ENCODE results near the gene RRH. TPM values are rescaled to one million over a fixed set of nuclear protein-coding genes. Genes with fewer than 3 reads are reported as not detected.
"Not testable (repeated sequence)": the region's sequence is repeated elsewhere in the genome, so short reads cannot be mapped to it uniquely, and the experiment has no call there.

RRH gene
- polyA plus RNA-seq, 12 donors = 0.15 to 1.2 (median 0.37) TPM; not detected in 2

- DNase-seq = no peak
These were observed 18.8 kb downstream of the RRH start for GRCh38 chr4:109846395-109847098.

- no peak for DNase-seq
These were observed 20.2 kb downstream of the RRH start, which contains the start of gene LRIT3 for GRCh38 chr4:109847896-109848442. LRIT3 (plus strand) TSS chr4:109848107; CDS start chr4:109848202, 95 bp downstream.

DNA sequence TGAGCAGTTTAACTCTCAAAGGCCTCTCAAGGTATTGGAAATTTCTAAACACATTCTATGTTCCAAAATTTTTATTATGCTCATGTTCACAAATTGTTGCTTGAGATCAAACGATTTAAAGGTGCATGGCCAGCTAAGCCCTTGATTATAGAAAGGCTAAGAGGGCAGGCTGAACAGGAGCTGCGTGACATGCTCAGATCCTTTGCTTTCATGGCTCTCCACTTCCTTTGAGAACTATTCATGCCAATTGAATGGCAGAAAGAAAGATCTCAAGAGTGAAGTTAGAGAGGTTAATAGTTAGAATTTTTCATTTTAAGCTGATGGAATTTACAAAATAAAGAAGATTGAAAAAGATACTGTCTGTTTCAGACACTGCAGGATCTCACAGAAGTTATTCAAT lies 20.7 kb downstream of the RRH start:
- DNase-seq = no peak

GRCh38 chr4:109850601-109851000 lies 22.8 kb downstream of the RRH start:
- DNase-seq = no peak

DNA sequence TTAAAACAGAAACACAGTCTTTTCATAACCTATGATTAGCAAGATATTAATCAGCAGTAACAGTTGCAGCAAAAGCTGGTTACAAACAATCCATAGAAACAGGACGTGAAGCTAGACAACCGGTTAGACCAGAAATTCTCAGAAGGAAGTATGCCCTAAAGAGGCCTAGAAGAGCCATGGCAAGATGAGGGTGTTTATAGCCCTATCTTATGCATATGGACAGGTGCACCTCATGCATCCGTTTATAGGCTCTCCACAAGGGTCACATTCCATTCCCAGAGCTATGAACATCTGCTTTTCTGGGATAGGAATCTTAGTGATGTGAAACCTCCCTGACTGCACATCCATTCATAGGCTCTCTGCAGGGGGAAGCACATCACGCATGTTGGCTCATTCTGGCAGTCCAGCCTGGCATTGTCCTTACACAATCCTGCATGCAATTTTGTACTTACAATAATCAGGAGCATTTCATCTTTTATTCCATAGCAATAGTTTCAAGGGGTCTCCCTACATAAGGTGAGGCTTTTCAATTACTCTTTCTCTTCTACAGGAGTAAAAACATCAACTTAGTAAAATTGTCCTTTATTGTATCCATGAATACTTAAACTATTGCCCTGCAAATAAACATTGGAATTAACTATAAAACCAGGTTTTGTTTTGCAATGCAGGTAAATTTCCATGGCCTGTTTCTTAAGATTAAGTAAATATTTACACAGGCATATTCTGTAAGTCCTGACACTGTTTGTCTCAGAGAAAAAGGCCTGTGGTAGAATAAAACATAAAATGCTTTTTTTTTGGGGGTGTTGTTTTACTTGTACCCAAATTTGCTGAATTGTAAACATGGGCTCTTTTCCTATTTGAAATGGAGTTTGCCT lies 31.9 kb downstream of the RRH start:
- DNase-seq = not testable (repeated sequence)

DNA sequence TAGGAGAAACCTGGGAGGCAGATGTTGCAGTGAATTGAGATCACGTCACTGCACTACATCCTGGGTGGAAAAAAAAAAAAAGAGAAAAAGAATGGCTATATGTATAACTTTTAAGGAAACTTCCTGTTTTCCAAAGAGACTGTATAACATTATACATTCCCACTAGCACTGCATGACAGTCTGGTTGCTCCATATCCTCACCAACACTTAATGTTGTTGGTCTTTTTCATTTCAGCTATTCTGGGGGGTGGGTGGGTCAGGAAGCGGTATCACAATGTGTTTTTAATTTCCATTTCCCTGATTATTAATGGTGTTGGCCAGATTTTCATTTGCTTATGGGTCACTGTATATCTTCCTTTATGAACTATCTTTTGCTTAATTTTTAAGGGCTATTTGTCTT lies 33.5 kb downstream of the RRH start:
- DNase-seq = no peak

- DNase-seq = no peak
These were observed 34.2 kb downstream of the RRH start for GRCh38 chr4:109861916-109862511.

DNA sequence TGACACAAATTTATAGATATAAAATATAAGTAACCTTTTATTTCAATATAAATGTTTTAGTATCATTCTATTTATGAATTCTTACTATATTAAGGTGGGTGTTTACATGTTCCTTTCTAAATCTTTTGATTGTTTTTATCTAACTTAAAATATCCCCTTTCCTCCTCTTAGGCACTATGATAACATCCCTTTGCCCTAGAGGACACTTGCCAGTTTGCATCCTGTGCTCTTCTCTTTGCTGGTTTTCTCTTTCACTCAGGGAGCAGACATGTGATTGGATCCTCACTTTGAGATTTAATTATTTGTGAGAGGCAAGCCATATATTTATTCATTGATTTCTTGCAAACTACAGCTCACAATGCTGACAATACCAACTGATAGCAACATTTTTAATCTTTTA lies 36.4 kb downstream of the RRH start:
- DNase-seq = no peak

DNA sequence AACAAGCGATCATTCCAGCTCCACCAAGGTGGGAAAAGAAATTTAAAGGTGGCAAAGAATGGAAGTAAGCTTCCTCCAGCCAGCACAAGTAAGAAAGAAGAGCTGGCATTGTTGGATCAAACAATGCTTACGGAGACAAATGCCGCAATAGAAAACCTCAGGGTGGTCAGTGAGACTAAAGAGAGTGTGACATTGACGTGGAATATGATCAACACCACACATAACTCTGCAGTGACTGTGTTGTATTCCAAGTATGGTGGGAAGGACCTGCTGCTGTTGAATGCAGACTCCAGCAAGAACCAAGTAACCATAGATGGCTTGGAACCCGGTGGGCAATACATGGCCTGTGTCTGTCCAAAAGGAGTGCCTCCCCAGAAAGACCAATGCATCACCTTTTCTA lies 42.3 kb downstream of the RRH start:
- DNase-seq = no peak

DNA sequence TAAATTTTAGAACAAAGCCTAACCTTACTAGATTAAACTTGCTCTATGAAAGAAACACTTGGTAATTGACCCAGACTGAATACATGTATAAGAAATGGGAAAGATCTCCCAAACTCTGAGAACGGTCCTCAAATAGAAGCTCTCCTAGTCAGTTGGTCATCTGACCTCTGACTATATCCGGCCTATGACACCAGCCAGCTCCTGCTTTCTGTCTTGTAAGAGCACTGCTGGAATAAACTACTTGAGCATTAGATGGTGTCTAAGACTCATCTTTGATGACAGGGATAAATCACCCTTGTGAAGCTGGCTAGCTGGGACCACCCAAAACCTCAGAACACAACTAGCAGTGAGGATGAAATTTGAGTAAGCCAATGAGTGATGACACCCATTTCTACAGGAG lies 44.3 kb downstream of the RRH start:
- DNase-seq = no peak

DNA sequence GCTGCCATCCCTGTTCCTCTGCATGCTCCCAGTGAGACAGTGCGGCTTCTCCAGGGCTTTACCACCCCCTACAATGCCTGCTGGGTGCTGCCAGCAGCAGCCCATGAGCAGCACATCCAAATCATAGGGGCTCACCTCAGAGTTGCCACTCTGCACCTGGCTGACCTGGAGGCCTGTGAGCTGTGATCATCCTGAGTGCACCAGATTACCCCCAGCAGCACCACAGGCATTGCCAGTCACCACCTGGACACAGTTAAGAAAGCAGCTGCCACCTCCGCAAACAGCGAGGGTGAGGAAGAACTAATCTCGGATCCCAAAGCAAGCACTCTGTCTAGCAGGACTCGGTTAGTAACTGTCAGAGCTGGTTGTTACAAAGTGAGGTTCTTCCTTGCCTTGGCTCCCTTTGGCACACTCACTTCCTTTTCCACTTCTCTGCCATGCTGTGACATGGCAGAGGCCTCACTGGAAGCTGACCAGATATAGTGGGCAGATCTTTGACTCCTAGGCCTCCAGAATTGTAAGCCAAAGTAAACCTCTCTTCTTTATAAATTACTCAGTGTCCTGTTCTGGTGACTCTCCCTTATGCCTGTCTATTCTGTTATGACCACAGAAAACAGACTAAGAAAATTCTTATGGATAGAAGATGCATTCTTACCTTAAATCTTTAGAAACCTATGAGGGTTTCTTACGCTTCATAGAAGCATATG lies 45.3 kb downstream of the RRH start:
- no peak for DNase-seq

DNA sequence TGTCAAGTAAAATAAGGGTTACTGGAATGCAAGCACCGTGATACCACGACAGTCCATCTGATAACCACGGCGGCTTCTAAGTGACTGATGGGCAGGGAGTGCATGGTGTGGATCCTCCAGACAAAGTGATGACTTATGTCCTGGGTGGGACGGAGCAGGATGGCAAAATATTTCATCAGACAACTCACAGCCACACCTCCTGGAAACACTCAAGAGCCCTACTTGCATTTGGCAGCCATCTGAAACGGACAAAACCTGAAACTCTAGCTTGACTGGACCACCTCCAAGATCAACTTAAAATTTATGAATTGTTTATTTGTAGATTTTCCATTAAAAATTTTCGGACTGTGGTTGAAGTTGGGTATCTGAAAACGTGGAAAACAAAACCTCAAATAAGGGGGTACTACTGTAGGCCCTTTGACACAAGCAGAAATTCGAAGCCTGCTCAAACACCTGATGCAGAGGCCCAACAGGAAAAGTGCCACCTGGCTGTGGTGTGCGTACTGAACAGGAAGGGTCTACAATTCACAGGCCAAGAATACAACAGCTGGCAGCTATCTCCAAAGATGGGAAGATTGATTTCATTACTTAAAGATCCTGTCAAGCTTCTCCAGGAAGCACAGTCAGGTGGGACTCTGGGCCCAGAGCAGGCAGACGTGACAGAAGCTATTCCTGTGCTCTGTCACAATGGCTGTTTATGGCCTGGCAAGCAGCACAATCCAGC lies 46.2 kb downstream of the RRH start:
- no peak for DNase-seq

- no peak for DNase-seq
These were observed 47.3 kb downstream of the RRH start for GRCh38 chr4:109875106-109875505.

GRCh38 chr4:109875553-109875952 lies 47.8 kb downstream of the RRH start:
- DNase-seq = not testable (repeated sequence)

GRCh38 chr4:109876634-109877265 lies 49.0 kb downstream of the RRH start:
- DNase-seq = no peak

- DNase-seq = no peak
These were observed 49.6 kb downstream of the RRH start for GRCh38 chr4:109877400-109877799.

- DNase-seq = no peak
These were observed 50.6 kb downstream of the RRH start for GRCh38 chr4:109878355-109878754.

DNA sequence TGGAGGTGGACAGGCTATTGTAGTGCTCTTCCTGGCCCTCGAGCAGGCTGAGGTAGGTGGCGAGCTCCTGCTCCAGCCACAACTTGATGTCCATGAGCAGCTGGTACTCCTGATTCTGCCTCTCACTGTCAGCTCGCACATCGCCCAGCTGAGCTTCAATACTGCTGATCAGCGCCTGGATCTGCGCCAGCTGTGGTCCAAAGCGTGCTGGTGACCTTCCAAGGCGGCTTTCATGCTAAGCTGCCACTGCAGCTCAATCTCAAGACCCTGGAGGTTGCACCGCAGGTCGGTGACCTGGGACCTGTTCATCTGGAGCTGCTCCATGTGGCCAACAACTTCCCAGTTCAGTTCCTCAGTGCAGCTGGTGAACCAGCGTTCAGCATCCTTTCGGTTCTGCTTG lies 51.3 kb downstream of the RRH start:
- DNase-seq = no peak

DNA sequence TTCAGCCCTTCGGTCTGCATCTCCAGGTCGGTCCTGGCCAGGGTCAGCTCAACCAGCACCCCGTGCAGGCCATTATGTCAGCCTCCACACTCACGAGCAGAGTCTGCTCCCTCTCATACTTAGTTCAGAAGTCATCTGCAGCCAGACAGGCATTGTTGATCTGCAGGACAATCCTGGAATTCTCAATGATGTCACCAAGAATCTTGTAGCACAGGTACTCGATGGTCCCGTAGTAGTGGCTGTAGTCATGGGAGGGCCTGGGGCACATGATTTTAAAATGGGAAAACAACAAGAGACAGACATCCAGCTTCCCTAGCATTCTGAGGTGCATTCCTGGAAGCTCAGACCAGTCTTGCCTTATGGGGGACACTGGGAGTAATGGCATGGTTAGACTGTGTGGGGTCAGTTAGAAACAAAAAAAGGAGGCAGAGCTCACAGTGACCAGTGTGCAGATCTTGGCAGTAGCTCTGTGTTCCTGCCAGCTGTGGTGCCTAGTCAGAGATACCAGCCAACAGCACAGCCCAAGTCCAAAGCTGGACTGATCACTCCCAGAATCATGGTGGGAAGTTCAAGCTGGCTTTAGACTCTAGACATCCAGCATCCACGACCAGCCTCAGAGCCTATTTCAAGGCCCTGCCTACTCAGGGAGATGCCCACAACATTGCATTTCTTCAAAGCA lies 52.0 kb downstream of the RRH start:
- DNase-seq = no peak

- no peak for DNase-seq
These were observed 58.5 kb downstream of the RRH start for GRCh38 chr4:109886303-109886702.
